ENCODE data around the gene SMPD2.
A peak's percentile ranks its signal among the peaks of the same experiment; 100 is the strongest.

The SMPD2 gene

DNA sequence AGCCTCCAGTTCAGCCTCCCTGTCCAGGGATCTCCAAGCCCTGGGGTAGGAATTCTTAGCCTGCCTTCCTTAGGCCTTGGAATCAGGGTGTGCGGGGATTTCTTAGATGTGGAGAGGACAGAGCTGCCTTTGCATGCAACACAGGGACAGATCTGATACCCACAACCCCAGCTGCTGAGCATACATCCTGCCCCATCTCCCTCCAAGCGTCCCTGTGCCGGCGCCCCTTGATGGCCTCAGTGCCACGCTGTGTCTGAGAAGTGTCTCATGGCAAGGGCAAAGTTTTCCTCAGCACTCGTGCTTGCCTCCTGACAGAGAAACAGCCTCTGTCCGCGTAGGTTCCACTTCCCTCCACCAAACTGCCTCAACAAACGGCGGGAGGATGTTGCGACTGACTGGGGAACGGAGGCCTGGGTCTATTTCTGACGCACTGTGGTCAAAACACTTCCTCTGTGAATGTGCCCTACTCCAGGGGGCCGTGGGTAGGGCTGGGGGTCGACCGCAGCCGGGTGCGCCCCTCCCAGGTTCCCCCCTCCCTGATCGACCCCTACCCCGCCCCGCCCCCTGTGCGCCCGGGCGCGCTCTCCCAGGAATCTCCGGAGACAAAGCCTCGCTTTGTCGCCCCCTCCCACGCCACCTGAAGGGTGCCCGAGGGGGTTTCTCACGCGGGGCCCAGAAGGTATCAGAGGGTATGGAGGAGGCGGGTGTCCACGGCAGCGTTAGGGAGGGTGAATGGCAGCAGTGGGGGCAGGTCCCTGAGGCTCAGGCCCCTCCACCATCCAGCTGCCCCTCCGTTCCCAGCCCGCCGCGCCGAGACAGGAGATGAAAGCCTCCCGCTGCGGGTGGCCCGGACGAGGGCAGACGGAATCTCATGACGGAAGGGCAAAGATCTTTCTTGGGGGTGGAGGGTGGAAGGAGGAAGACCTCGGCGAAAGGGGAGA, 14.2 kb downstream of the SMPD2 start:
- H3K36me3 ChIP-seq (ENCODE audit: control insufficient read depth in 4 of 4, insufficient read depth in 4 of 4, low read length in 3 of 4), result peaks cover 2 to 30% (median 18%) of the 10 kb centered on the region in 4 experiments
- H3K4me3 ChIP-seq (ENCODE audit: control insufficient read depth in 1 of 7, extremely low read depth in 1 of 7, insufficient read depth in 4 of 7, low read depth in 2 of 7, low read length in 6 of 7), result peak overlapping the region; percentile 83 to 97 (median 88)
- DNase-seq, result peak; percentile 88 to 93 (median 92)
- H3K27ac ChIP-seq (ENCODE audit: insufficient read depth in 1 of 2, low read depth in 1 of 2, low read length in 2 of 2, poor library complexity in 1 of 2, severe bottlenecking in 2 of 2), result peak overlapping the region; percentile 75 to 86
- ChIA-PET POLR2A (interaction anchor here (0.7 to 3.0 kb wide), 3 partner anchors 8 to 28 kb away, joined by 3 to 29 read pairs (median 5); partner anchors contain the start of genes PPIL6, SMPD2 and ZBTB24), CTCF (interaction anchor here (9.8 kb wide), 1 partner anchor 14 kb away, joined by 125 read pairs; the partner anchor contains the start of genes PPIL6 and SMPD2)
- under 1% methylated on average over 30 of the region's 48 CpGs for WGBS (ENCODE audit: insufficient coverage)
- H3K9me3 ChIP-seq (ENCODE audit: control extremely low read depth in 1 of 5, control insufficient read depth in 4 of 5, insufficient read depth in 2 of 5, low read depth in 1 of 5, low read length in 4 of 5), result no peaks in the 10 kb centered on the region
- no peaks in the 10 kb centered on the region for H3K27me3 ChIP-seq (replicated peaks in 2 of 5; ENCODE audit: control insufficient read depth in 4 of 5, insufficient read depth in 5 of 5, low read length in 4 of 5)
- peaks cover 8 to 61% (median 47%) of the 10 kb centered on the region in 4 experiments for H3K4me1 ChIP-seq (ENCODE audit: control extremely low read depth in 1 of 4, control insufficient read depth in 4 of 4, insufficient read depth in 4 of 4, low read length in 3 of 4)

DNA sequence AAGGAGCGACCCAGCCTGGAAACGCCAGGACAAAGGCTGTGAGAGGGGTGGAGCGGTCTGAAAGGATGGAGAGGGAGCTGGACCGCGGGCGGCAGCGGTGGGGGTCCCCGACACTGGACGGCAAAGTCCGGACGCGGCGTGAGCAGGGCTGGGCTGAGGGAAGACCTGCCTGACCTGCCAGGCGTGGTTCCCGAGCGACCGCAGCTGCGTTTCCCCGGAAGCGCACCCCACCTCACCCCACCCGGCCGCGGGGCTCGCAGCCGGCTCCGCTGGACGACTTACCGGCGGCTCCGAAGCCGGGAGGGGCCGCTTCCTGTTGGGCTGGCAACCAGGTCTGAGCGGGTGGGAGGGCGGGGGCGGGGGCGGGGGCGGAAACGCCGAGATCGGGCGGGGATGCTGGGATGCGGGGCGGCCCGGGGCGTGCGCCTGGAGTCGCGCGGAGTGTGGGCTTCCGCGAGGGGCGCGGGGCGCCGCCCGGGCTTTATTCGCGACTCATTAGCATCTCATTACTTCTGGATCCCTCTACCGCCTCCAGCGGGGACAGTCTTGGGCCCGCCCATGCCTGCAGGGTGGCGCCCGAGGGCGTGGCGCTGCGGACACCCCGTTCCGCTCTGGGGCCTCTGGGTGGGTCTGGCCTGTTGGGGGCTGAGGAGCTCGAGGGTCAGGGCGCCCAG, 15.1 kb downstream of the SMPD2 start, which contains the start of gene MICAL1:
Gene MICAL1 (minus strand): TSS at position 336 of the 674 bp plus-strand sequence. CDS start 1,576 bp downstream, outside the sequence.
- Histone ChIP-seq H3K36me3 (ENCODE audit: control insufficient read depth in 4 of 4, insufficient read depth in 4 of 4, low read length in 3 of 4) (peaks cover 2 to 25% (median 16%) of the 10 kb centered on the region in 4 experiments), H3K4me3 (ENCODE audit: control insufficient read depth in 1 of 7, extremely low read depth in 1 of 7, insufficient read depth in 4 of 7, low read depth in 2 of 7, low read length in 6 of 7) (peak within 1 kb of the TSS; percentile 83 to 97 (median 88)), H3K9me3 (ENCODE audit: control extremely low read depth in 1 of 5, control insufficient read depth in 4 of 5, insufficient read depth in 2 of 5, low read depth in 1 of 5, low read length in 4 of 5) (no peaks in the 10 kb centered on the region), H3K4me1 (ENCODE audit: control extremely low read depth in 1 of 4, control insufficient read depth in 4 of 4, insufficient read depth in 4 of 4, low read length in 3 of 4) (peaks cover 8 to 55% (median 39%) of the 10 kb centered on the region in 4 experiments), H3K27me3 (replicated peaks in 2 of 5; ENCODE audit: control insufficient read depth in 4 of 5, insufficient read depth in 5 of 5, low read length in 4 of 5) (no peaks in the 10 kb centered on the region), H3K27ac (ENCODE audit: insufficient read depth in 1 of 2, low read depth in 1 of 2, low read length in 2 of 2, poor library complexity in 1 of 2, severe bottlenecking in 2 of 2) (peak within 1 kb of the TSS; percentile 75 to 86)
- ChIA-PET CTCF (interaction anchor here (0.6 to 9.8 kb wide), 7 partner anchors 9 to 70 kb away, joined by 3 to 125 read pairs (median 6); partner anchors contain the start of genes PPIL6, SMPD2 and ZBTB24), POLR2A (interaction anchor here (0.7 to 3.0 kb wide), 3 partner anchors 9 to 27 kb away, joined by 3 to 29 read pairs (median 5); partner anchors contain the start of genes PPIL6, SMPD2 and ZBTB24)
- DNase-seq, result peak; percentile 88 to 94 (median 92)
- WGBS (ENCODE audit: insufficient coverage), result 0% methylated on average over 38 of the region's 70 CpGs

DNA sequence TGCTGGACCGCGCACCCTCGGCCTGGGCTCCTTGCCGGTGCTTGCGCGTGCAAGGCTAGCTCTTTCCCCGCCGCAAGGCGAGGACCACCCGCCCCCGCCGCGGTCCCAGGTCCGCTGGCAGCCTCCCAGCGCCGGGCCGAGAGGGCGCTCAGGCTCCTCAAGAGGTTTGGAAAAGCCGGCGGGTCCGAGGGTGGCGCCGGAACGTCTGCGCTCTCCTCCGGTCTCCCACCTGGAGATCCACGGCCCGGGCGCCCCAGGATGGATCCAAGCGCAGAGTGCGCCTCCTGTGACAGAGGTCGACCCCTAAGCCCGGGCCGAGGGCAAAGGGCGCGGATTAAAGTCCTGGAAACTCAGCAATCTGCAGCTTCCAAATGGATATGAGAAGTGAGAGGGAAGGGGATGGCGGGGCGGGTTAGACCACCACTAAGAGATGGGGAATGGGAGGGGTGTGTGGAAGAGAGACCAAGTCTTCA, 15.6 kb downstream of the SMPD2 start:
- Histone ChIP-seq H3K4me3 (ENCODE audit: control insufficient read depth in 1 of 7, extremely low read depth in 1 of 7, insufficient read depth in 4 of 7, low read depth in 2 of 7, low read length in 6 of 7) (peak overlapping the region; percentile 56 to 97 (median 86)), H3K27me3 (replicated peaks in 2 of 5; ENCODE audit: control insufficient read depth in 4 of 5, insufficient read depth in 5 of 5, low read length in 4 of 5) (no peaks in the 10 kb centered on the region), H3K36me3 (ENCODE audit: control insufficient read depth in 4 of 4, insufficient read depth in 4 of 4, low read length in 3 of 4) (peaks cover 2 to 24% (median 14%) of the 10 kb centered on the region in 4 experiments), H3K9me3 (ENCODE audit: control extremely low read depth in 1 of 5, control insufficient read depth in 4 of 5, insufficient read depth in 2 of 5, low read depth in 1 of 5, low read length in 4 of 5) (no peaks in the 10 kb centered on the region), H3K27ac (ENCODE audit: insufficient read depth in 1 of 2, low read depth in 1 of 2, low read length in 2 of 2, poor library complexity in 1 of 2, severe bottlenecking in 2 of 2) (peak overlapping the region in 1 of 2 experiments; percentile 54), H3K4me1 (ENCODE audit: control extremely low read depth in 1 of 4, control insufficient read depth in 4 of 4, insufficient read depth in 4 of 4, low read length in 3 of 4) (peaks cover 8 to 55% (median 39%) of the 10 kb centered on the region in 4 experiments)
- CTCF ChIA-PET, result interaction anchor here (0.6 to 9.8 kb wide), 7 partner anchors 8 to 71 kb away, joined by 3 to 125 read pairs (median 6); partner anchors contain the start of genes PPIL6, SMPD2 and ZBTB24
- POLR2A ChIA-PET, result interaction anchor here (1.8 to 3.0 kb wide), 2 partner anchors 15 to 27 kb away, joined by 5 to 29 read pairs; partner anchors contain the start of genes PPIL6, SMPD2 and ZBTB24
- no peak for DNase-seq
- 14% methylated on average over 38 of the region's 38 CpGs for WGBS (ENCODE audit: insufficient coverage)

DNA sequence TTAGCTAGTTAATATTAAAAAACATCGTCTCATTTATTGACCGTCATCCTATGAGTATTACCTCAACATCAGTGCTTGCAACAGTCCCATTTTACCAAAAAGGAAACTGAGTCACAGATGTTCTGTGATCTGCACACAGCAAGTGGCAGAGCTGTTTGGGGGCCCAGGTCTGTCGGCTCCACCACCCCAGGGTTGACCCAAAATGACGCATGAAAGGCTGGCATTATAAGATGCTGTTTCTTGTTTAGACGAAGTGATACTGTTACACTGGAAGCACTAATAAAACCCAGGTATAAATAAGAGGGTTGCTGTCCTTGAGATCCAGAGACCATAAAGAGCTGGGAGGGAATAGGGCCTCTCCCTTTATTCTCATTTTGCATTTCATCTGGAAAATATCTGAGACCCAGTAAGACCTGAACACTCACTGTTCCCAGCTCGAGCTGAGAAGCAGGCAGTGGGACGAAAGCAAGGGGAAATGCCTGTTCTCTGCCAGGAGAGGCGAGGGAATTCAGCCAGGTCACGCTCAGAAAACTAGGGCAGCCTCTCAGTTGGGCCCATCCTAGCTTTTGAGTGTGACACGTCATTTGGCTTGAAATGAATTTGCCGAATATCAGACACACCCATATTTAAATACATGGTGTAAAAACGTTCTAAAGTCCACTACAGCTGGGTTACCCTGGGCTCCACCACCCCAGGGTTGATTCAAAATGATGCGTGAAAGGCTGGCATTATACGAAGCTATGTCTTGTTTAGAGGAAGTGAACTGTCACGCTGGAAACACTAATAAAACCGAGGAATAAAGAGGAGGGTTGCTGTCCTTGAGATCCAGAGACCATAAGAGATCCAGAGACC, 16.4 kb downstream of the SMPD2 start:
- 86% methylated on average over 13 of the region's 16 CpGs for WGBS (ENCODE audit: insufficient coverage)
- ChIA-PET POLR2A (interaction anchor here (1.8 kb wide), 1 partner anchor 26 kb away, joined by 5 read pairs; the partner anchor contains the start of gene ZBTB24), CTCF (interaction anchor here (1.3 to 9.8 kb wide), 7 partner anchors 7 to 26 kb away, joined by 3 to 125 read pairs (median 6); partner anchors contain the start of genes PPIL6, SMPD2 and ZBTB24)
- no peak overlapping the region for H3K27ac ChIP-seq (ENCODE audit: insufficient read depth in 1 of 2, low read depth in 1 of 2, low read length in 2 of 2, poor library complexity in 1 of 2, severe bottlenecking in 2 of 2)
- no peak for DNase-seq
- H3K27me3 ChIP-seq (replicated peaks in 2 of 5; ENCODE audit: control insufficient read depth in 4 of 5, insufficient read depth in 5 of 5, low read length in 4 of 5), result no peaks in the 10 kb centered on the region
- no peaks in the 10 kb centered on the region for H3K9me3 ChIP-seq (ENCODE audit: control extremely low read depth in 1 of 5, control insufficient read depth in 4 of 5, insufficient read depth in 2 of 5, low read depth in 1 of 5, low read length in 4 of 5)
- peaks cover 0 to 22% (median 10%) of the 10 kb centered on the region in 4 experiments for H3K36me3 ChIP-seq (ENCODE audit: control insufficient read depth in 4 of 4, insufficient read depth in 4 of 4, low read length in 3 of 4)
- H3K4me1 ChIP-seq (ENCODE audit: control extremely low read depth in 1 of 4, control insufficient read depth in 4 of 4, insufficient read depth in 4 of 4, low read length in 3 of 4), result peaks cover 8 to 55% (median 39%) of the 10 kb centered on the region in 4 experiments
- peak overlapping the region in 4 of 7 experiments; percentile 68 to 97 (median 88) for H3K4me3 ChIP-seq (ENCODE audit: control insufficient read depth in 1 of 7, extremely low read depth in 1 of 7, insufficient read depth in 4 of 7, low read depth in 2 of 7, low read length in 6 of 7)

DNA sequence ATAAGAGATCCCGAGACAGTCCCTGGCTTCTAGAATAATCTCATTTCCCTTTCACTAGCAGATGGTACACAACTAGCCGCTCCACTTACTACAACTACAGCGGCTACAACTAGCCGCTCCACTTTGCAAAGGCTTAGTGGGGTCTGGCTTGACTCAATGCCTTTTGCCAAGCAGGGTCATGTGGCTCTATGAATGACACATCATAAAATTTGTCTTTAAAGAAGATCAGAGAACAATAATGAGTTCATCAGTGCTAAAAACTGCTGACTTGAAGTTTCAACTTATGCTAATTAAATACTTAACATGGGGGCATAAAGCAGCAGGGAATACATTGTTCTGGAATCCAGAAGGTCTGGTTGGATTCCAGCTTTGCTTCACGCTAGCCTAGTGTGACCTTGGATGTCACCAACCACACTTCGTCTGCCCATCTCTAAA, 17.1 kb downstream of the SMPD2 start:
- H3K4me1 ChIP-seq (ENCODE audit: control extremely low read depth in 1 of 4, control insufficient read depth in 4 of 4, insufficient read depth in 4 of 4, low read length in 3 of 4), result peaks cover 8 to 55% (median 39%) of the 10 kb centered on the region in 4 experiments
- no peaks in the 10 kb centered on the region for H3K9me3 ChIP-seq (ENCODE audit: control extremely low read depth in 1 of 5, control insufficient read depth in 4 of 5, insufficient read depth in 2 of 5, low read depth in 1 of 5, low read length in 4 of 5)
- H3K27me3 ChIP-seq (replicated peaks in 2 of 5; ENCODE audit: control insufficient read depth in 4 of 5, insufficient read depth in 5 of 5, low read length in 4 of 5), result no peaks in the 10 kb centered on the region
- ChIA-PET CTCF (interaction anchor here (1.6 to 9.8 kb wide), 3 partner anchors 8 to 22 kb away, joined by 4 to 125 read pairs (median 9); partner anchors contain the start of genes PPIL6 and SMPD2), POLR2A (no interaction called here)
- 88% methylated on average over 6 of the region's 6 CpGs for WGBS (ENCODE audit: insufficient coverage)
- no peak overlapping the region for H3K4me3 ChIP-seq (ENCODE audit: control insufficient read depth in 1 of 7, extremely low read depth in 1 of 7, insufficient read depth in 4 of 7, low read depth in 2 of 7, low read length in 6 of 7)
- no peak for DNase-seq
- H3K27ac ChIP-seq (ENCODE audit: insufficient read depth in 1 of 2, low read depth in 1 of 2, low read length in 2 of 2, poor library complexity in 1 of 2, severe bottlenecking in 2 of 2), result no peak overlapping the region
- H3K36me3 ChIP-seq (ENCODE audit: control insufficient read depth in 4 of 4, insufficient read depth in 4 of 4, low read length in 3 of 4), result peaks cover 0 to 22% (median 9%) of the 10 kb centered on the region in 4 experiments

Data from common myeloid progenitor, CD34-positive (primary cell).